Activated CD4-positive, alpha-beta T cell treated with anti-CD3 and anti-CD28 coated beads, Interleukin-2, amount 50 U/mL, for 16 hours (primary cell): ENCODE measurements around the gene HOXA10.
A peak's percentile ranks its signal among the peaks of the same experiment; 100 is the strongest.

Experiments used
- DNase-seq: peaks from one replicate; pipeline ENCODE4 v3.0.0-alpha.2; 2020

Gene HOXA10

DNA sequence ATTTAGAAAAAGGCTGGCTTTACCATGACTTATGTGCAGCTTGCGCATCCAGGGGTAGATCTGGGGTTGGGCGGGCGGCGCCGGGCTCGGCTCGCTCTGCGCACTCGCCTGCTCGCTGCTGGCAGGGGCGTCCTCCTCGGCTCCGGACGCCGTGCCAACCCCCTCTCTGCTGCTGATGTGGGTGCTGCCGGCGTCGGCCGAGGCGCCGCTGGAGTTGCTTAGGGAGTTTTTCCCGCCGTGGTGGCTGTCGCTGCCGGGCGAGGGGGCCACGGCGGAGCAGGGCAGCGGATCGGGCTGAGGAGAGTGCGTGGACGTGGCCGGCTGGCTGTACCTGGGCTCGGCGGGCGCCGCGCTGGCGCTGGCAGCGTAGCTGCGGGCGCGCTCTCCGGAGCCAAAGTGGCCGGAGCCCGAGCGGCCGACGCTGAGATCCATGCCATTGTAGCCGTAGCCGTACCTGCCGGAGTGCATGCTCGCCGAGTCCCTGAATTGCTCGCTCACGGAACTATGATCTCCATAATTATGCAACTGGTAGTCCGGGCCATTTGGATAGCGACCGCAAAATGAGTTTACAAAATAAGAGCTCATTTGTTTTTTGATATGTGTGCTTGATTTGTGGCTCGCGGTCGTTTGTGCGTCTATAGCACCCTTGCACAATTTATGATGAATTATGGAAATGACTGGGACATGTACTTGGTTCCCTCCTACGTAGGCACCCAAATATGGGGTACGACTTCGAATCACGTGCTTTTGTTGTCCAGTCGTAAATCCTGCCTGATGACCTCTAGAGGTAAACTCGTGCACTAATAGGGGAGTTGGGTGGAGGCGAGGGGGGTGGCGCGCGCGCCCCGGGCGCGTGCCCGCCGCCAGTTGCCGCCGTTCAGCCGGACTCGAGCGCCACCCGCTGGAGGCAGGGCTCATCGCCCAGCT is 30.8 kb downstream of the HOXA10 start, which contains the start of gene HOXA5:
Gene HOXA5, minus strand, starts transcription at position 659 of the 927 bp plus-strand sequence. Its CDS starts 74 bp downstream, at position 585.
- DNase-seq: peak; percentile 25

GRCh38 chr7:27142580-27143022 is 31.5 kb downstream of the HOXA10 start:
- DNase-seq: no peak

GRCh38 chr7:27141923-27142579 is 32.1 kb downstream of the HOXA10 start:
- no peak for DNase-seq

GRCh38 chr7:27141137-27141922 is 32.8 kb downstream of the HOXA10 start:
- no peak for DNase-seq

DNA sequence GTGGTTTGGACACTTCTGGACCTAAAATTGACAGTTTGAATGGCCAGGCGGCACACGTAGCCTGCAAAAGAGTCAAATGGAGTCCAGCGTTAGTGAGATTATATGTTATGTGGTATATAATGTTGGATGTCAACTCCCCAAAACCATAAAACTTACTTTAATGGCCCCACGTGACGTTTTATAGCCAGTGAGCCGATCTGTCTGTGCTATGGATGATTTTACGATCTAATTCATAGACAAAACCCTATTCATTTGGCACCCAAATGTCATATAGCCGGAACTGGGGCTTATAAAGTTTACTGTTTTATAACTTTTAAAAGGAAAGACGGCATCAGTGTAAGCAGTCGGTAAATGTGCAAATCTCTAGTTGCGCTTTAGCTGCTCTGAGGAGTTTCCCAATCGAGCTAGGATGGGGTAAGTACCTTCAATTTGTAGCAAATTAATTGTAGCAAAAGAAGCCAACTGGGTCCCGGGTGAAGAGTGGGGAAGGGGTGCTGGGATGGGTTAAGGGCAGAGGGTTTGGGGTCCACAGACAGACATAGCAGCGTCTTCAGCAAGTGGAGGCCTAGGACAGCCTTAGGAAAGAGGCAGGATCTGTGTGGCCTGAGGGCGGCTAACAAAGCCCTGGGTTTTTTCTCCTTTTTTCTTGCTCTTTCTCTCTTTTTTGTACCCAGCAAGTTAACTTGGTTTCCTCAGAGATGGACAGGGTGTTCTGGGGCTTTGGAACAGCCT is 33.8 kb downstream of the HOXA10 start:
- DNase-seq: no peak

- no peak for DNase-seq
These were observed 34.6 kb downstream of the HOXA10 start for GRCh38 chr7:27139334-27140125.

- no peak for DNase-seq
These were observed 35.2 kb downstream of the HOXA10 start for GRCh38 chr7:27138985-27139333.

DNA sequence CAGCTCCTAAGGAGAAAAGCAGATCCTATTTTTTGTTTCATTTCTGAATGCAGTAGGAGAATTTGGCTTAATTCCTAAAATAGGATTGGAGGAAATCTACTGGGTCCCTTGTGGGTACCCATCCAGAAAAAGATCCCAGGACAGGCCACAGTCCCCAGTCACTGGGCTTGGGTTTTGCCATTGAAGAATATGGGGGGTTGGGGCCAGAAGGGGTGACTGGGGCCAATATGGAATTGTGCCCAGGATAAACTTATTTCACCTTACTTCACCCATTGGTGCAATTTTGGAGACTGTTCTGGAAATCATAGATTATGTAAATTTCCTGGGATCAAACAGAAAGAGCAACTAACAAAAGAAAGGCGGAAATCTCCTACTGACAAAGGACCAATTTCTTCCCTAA is 35.6 kb downstream of the HOXA10 start:
- no peak for DNase-seq

DNA sequence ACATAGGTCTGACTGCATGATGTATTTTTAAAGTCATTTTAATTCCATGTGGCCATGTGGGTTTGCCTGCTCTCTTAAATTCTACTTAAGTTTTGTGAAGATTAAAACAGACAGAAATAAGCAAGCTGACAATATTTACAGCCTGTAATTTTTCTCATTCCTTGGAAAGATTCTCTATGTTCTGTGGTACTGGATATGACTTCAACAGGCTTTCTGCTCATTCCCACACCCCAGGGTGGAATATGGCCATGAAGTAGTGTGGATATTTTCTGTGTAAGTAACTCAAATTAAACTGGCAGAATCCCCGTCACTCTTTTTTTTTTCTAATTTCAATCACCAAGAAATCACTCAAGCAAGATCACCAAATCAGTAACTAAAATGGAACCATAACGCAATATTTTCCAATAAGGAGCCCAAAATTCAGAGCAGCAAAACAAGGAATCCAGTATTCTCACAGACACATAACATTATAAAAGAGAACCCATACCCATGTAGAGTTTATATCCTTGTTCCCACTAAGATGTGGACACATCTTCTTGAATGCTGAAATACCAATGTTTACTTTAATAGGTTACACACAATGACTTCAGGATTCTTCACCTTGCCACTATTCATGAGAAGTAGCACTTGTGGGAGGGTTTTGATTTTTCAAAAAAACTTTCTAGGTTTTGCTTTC is 36.3 kb downstream of the HOXA10 start:
- no peak for DNase-seq

- DNase-seq: peak; percentile 84
These were observed 39.7 kb downstream of the HOXA10 start for GRCh38 chr7:27134392-27134791.

DNA sequence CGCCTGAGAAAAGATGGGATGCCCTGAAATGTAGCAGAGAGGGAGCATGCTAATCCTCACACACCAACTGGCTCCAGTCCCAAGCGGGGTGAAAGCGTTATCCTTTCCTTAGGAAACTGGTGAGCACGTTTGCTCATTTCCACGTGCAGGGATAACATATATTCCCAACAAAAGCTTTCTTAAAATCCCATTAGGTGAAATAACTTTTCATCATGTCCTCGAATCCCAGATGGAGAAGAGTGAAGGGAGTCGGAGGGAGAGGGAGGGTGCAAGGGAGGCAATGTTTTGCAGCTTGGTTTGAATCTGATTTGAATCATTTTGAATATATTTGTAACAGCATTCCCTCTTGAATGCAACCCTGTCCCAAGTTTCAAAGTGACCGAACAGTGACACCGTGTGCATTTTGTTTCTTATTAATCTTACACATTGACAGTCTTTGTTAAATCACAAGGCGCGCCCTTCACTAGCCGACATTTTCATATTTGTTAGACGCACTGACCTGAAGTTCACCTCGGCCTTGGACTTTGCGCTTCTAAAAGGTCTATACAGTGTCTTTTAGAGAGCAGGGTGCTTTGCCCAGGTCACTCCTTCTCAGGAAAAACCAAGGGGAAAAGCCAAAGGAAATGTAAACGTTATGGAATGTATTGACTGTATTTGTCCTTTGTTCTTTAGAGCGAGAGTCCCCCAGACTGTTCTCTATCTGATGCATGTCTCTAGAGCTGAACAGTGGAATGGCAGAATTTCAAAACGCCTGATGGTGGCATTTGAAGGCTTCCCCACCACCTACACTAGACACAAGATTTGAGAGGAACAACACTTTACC is 40.5 kb downstream of the HOXA10 start:
- no peak for DNase-seq

- no peak for DNase-seq
These were observed 41.1 kb downstream of the HOXA10 start for GRCh38 chr7:27132978-27133377.

GRCh38 chr7:27132214-27132613 is 41.9 kb downstream of the HOXA10 start:
- no peak for DNase-seq

- no peak for DNase-seq
These were observed 42.7 kb downstream of the HOXA10 start for GRCh38 chr7:27131390-27131819.

GRCh38 chr7:27130540-27131389 is 43.4 kb downstream of the HOXA10 start, which contains the start of gene HOXA4:
Gene HOXA4, minus strand, starts transcription at chr7:27130757. Its CDS starts 24 bp downstream, at chr7:27130733.
- peak; percentile 70 for DNase-seq

DNA sequence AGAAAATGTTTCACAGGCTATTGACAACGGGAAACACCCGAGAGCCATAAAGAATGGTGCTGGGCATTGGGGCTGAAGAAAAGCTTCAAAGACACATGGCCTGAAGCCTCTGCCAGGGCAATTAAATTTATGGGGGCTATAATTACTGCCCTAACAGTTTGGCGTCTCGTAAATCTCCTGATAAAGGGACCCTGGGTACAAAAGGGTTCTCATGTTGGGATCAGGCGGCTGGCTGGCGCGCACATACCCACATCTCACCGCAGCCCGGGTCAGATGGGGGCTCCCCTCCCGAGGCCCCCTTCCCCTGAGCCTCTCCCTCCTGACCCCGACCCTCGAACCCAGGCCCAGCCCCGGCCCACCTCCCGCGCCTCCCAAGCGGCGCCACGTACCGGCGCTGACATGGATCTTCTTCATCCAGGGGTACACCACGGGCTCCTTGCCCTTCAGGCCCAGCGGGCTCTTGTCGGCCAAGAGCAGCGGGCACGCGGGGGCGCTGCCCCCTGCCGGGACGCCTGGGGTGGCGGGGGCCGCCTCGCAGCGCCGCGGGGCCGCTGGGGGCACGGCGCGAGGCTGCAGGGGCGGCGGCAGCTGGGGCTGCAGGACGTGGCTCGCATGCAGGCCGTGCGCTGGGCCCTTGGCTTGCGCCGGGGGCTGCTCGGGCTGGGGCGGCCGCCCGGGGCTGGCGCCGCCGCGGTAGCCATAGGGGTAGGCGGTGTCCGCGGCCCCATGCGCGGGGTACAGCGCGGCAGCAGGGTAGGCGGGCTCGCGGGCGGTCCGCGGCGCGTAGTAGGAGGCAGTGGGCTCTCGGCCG is 44.2 kb downstream of the HOXA10 start:
- DNase-seq: no peak

DNA sequence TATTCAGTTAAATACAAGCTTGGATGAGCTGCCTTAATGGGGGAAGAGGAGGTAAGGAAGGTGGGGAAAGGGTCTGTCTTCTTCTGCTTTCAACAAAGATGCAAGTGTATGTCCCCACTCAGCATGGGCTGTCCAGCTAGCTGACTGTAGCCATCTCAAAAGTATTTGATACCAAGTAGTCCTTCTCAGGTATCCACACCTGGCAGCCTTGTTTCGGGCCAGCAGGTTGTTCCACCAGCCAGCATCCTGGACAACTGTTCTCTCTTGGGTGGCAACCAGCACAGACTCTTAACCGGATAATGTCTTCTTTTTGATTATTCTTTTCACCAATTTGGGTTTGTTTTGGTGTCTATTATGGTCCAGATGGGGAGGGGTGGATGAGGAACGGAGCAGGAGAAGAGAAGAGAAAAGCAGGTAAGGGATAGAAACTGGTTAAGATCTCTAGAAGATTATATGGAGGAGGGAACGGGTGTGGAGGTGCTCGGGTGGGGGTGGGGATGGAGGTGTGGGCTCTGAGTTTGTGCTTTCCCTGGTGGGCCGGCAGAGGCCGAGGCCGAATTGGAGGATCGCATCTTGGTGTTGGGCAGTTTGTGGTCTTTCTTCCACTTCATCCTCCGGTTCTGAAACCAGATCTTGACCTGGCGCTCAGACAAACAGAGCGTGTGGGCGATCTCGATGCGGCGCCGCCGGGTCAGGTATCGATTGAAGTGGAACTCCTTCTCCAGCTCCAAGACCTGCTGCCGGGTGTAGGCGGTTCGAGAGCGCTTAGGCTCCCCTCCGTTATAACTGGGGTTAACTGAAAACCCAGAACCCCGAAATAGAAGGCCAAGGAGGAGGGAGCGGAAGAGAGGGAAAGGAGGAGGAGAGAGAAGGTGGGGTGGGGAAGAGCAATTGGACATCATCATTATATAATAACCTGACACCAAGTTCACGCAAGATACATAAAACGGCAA is 45.1 kb downstream of the HOXA10 start:
- no peak for DNase-seq
